Tibial artery (tissue), 4 donors: Measurements from ENCODE around the gene UGT1A9.

Source experiments
- DNase-seq, 2 donors: peaks; one replicate each; pipeline ENCODE4 v3.0.0-alpha.2; 2019
- H3K27ac ChIP-seq, 2 donors: fragments of 200-600 bp; sonication (generic) in 1 of 2; 1 replicate in 1 of 2; 2 replicates in 1 of 2; pipeline ENCODE4 v1.5.1; 2018 to 2019; ENCODE audit warnings: mild to moderate bottlenecking in 1 of 2
- H3K27me3 ChIP-seq, 2 donors: fragments of 200-600 bp; sonication (generic) in 1 of 2; one replicate each; pipeline versions ENCODE4 v1.5.1 to v1.6.0; 2016 to 2019
- H3K36me3 ChIP-seq, 3 donors: fragments of 200-600 bp; sonication (generic) in 2 of 3; one replicate each; pipeline ENCODE4 v1.5.1; 2016 to 2019; ENCODE audit warnings: mild to moderate bottlenecking in 2 of 3
- H3K4me1 ChIP-seq, 4 donors: fragments of 200-600 bp; sonication (generic) in 2 of 4; 1 replicate in 3 of 4; 2 replicates in 1 of 4; pipeline ENCODE4 v1.5.1; 2016 to 2019
- H3K4me3 ChIP-seq, 2 donors: fragments of 200-600 bp; sonication (generic) in 1 of 2; 1 replicate in 1 of 2; 2 replicates in 1 of 2; pipeline ENCODE4 v1.5.1; 2018 to 2019; ENCODE audit warnings: mild to moderate bottlenecking in 2 of 2
- H3K9me3 ChIP-seq, 3 donors: fragments of 200-600 bp; sonication (generic) in 1 of 3; one replicate each; pipeline ENCODE4 v1.5.1; 2016 to 2019
- intact Hi-C: fragments of 100-400 bp; cut with DNase I; formaldehyde crosslinking; loops from one replicate; pipeline ENCODE4 v1.15.0; 2023; ENCODE audit warnings: low total_unique reads
- TF ChIP-seq, protein P1 (sequence below), 2 experiments: fragments of 200-600 bp in 1 of 2; fragments of 450-650 bp in 1 of 2; IDR thresholded peaks; one replicate each; pipeline ENCODE4 v1.5.1; 2017 to 2019; ENCODE audit warnings: antibody characterized with exemption in 2 of 2, mild to moderate bottlenecking in 1 of 2, moderate library complexity in 1 of 2

The UGT1A9 gene

DNA sequence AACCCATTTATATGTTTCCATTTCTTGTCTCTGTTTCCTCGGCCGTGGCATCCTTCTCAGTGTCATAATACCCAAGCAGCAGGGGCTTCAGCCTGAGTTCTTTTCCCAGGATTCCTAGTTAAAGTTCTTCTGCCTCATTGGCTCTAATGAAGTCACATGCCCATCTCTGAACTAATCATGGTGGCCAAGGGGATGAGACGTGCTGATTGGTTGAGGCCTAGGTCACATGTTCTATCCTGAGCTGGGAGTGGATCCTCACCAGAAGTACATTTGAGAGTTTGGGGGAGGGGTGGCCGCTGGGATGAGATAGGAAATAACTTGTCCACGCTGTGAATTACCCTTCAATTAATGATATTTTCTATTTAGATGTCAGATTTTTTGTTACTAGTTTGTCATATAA, 37.2 kb downstream of the UGT1A9 start:
- DNase-seq, result no peak
- H3K27ac ChIP-seq, result no peak overlapping the region
- H3K27me3 ChIP-seq, result peaks cover 0 to 6% of the 10 kb centered on the region in 2 donors
- intact Hi-C loops, result loop anchor here (10.0 kb wide), 1 partner anchor 264 kb away; no protein-coding TSS in a partner anchor
- H3K9me3 ChIP-seq, result no peaks in the 10 kb centered on the region
- H3K4me3 ChIP-seq, result no peak overlapping the region
- H3K36me3 ChIP-seq, result no peaks in the 10 kb centered on the region
- no peaks in the 10 kb centered on the region for H3K4me1 ChIP-seq
- TF ChIP-seq, protein P1, sequence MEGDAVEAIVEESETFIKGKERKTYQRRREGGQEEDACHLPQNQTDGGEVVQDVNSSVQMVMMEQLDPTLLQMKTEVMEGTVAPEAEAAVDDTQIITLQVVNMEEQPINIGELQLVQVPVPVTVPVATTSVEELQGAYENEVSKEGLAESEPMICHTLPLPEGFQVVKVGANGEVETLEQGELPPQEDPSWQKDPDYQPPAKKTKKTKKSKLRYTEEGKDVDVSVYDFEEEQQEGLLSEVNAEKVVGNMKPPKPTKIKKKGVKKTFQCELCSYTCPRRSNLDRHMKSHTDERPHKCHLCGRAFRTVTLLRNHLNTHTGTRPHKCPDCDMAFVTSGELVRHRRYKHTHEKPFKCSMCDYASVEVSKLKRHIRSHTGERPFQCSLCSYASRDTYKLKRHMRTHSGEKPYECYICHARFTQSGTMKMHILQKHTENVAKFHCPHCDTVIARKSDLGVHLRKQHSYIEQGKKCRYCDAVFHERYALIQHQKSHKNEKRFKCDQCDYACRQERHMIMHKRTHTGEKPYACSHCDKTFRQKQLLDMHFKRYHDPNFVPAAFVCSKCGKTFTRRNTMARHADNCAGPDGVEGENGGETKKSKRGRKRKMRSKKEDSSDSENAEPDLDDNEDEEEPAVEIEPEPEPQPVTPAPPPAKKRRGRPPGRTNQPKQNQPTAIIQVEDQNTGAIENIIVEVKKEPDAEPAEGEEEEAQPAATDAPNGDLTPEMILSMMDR (IDR thresholded peaks at IDR 0.05), result no peak

DNA sequence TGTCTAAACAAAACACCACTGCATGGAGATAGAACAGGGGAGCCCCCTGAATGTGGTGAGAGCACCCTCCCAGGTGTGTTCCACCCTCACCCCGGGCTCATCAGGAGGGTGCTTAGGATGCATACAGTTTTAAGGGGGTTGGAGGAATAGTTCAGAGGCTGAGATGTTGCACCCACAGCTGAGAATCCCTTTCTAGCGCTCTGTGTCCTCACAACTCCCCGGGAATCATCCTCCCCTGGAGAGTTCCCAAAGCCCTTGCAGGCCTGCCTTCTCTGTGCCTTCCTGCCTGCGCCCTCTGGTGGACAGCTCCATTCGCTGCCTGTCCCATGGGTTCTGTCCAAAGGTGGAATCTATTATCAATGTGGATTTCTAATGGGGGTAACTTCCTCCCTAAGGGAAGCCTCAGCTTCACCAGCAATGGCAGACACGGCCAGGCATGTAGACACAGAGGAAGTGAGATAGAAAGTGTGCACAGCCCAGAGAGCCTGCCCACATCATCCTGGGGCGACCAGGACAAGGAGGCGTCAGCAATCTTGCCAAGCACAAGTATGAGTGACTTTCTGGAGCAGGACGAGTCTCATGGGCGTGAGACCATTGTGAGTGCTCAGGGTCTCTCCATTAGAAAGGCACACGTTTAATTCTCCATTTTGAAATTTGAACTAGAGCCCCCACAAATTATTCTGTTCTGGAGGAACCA, 39.8 kb downstream of the UGT1A9 start:
- H3K27me3 ChIP-seq, result peaks cover 0 to 6% of the 10 kb centered on the region in 2 donors
- H3K4me3 ChIP-seq, result no peak overlapping the region
- H3K36me3 ChIP-seq, result no peaks in the 10 kb centered on the region
- H3K4me1 ChIP-seq, result no peaks in the 10 kb centered on the region
- H3K9me3 ChIP-seq, result no peaks in the 10 kb centered on the region
- TF ChIP-seq, protein P1 (IDR thresholded peaks at IDR 0.05), result peak; percentile 62 to 68
- no peak overlapping the region for H3K27ac ChIP-seq
- intact Hi-C loops, result no loop called here
- DNase-seq, result peak; percentile 70 to 75

DNA sequence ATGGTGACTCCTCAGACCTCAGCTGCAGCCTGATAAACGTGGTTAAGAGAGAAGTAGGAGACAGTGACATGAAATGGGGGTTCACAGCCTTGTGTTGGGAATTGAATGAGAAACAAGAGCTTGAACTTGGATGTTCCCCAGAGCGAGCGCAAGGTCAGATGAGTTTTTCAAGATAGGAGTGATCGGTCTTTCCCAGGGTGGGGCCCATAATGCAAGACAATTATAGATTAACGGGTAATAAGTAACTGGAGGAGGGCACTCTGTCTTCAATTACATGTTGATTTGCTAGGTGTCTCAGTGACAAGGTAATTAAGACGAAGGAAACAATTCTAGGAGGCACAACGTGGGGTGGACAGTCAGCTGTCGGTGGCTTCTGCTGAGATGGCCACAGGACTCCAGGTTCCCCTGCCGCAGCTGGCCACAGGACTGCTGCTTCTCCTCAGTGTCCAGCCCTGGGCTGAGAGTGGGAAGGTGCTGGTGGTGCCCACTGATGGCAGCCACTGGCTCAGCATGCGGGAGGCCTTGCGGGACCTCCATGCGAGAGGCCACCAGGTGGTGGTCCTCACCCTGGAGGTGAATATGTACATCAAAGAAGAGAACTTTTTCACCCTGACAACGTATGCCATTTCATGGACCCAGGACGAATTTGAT, 41.0 kb downstream of the UGT1A9 start, which contains the start of gene UGT1A5:
Gene UGT1A5 (plus strand): TSS at position 297 of the 651 bp plus-strand sequence. CDS start 85 bp downstream, at position 382.
- TF ChIP-seq, protein P1 (IDR thresholded peaks at IDR 0.05), result no peak
- intact Hi-C loops, result no loop called here
- Histone ChIP-seq H3K4me1 (no peaks in the 10 kb centered on the region), H3K9me3 (no peaks in the 10 kb centered on the region), H3K27ac (no peak within 1 kb of the TSS), H3K36me3 (no peaks in the 10 kb centered on the region), H3K4me3 (no peak within 1 kb of the TSS), H3K27me3 (peaks cover 0 to 11% of the 10 kb centered on the region in 2 donors)
- no peak for DNase-seq

DNA sequence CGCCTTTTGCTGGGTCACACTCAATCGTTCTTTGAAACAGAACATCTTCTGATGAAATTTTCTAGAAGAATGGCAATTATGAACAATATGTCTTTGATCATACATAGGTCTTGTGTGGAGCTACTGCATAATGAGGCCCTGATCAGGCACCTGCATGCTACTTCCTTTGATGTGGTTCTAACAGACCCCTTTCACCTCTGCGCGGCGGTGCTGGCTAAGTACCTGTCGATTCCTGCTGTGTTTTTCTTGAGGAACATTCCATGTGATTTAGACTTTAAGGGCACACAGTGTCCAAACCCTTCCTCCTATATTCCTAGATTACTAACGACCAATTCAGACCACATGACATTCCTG, 41.5 kb downstream of the UGT1A9 start:
- TF ChIP-seq, protein P1 (IDR thresholded peaks at IDR 0.05), result no peak
- Histone ChIP-seq H3K9me3 (no peaks in the 10 kb centered on the region), H3K36me3 (no peaks in the 10 kb centered on the region), H3K27me3 (peaks cover 0 to 11% of the 10 kb centered on the region in 2 donors), H3K4me1 (no peaks in the 10 kb centered on the region), H3K27ac (no peak overlapping the region), H3K4me3 (no peak overlapping the region)
- intact Hi-C loops, result no loop called here
- no peak for DNase-seq

DNA sequence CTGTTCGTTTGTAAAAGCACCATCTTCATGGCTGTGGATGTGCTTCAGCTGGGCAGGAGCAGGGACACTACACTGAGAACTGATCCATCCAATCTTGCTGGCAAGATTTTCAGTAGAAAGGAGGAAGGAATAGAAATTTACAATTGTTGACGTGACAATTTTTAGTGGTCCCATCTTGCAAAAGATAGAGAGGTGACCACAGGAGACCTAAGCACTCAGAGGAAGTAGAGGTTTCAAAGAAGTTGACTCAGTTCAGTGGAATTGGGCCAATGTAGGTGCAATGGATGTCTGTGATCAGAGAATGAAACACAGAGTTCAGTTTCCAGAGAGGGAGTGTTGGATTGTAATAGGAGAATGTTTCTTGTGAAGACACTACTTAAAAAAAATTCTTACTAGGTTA, 42.4 kb downstream of the UGT1A9 start:
- H3K4me3 ChIP-seq, result no peak overlapping the region
- H3K4me1 ChIP-seq, result no peaks in the 10 kb centered on the region
- intact Hi-C loops, result no loop called here
- no peak overlapping the region for H3K27ac ChIP-seq
- TF ChIP-seq, protein P1 (IDR thresholded peaks at IDR 0.05), result no peak
- no peaks in the 10 kb centered on the region for H3K36me3 ChIP-seq
- peaks cover 0 to 11% of the 10 kb centered on the region in 2 donors for H3K27me3 ChIP-seq
- H3K9me3 ChIP-seq, result no peaks in the 10 kb centered on the region
- no peak for DNase-seq
